Ishikawa (cell line): ENCODE measurements around the gene KLHL25.

Source experiments
- CEBPB ChIP-seq: IDR thresholded peaks from 2 replicates; pipeline ENCODE4 v1.6.1; 2012
- CREB1 ChIP-seq: IDR thresholded peaks from 2 replicates; pipeline ENCODE4 v1.6.1; 2012; ENCODE audit warnings: low read depth
- EGR1 ChIP-seq: IDR thresholded peaks from 2 replicates; pipeline ENCODE4 v1.6.1; 2012
- EP300 ChIP-seq: IDR thresholded peaks from 2 replicates; pipeline ENCODE4 v1.6.1; 2012; ENCODE audit warnings: borderline replicate concordance
- FOXM1 ChIP-seq: IDR thresholded peaks from 2 replicates; pipeline ENCODE4 v1.6.1; 2012; ENCODE audit warnings: low read depth, borderline replicate concordance
- MAX ChIP-seq: IDR thresholded peaks from 2 replicates; pipeline ENCODE4 v1.6.1; 2012
- NFIC ChIP-seq: IDR thresholded peaks from 2 replicates; pipeline ENCODE4 v1.6.1; 2012
- RAD21 ChIP-seq: IDR thresholded peaks from 2 replicates; pipeline ENCODE4 v1.6.1; 2012; ENCODE audit warnings: low read depth
- TAF1 ChIP-seq: IDR thresholded peaks from 2 replicates; pipeline ENCODE4 v1.6.1; 2012; ENCODE audit warnings: low read depth, mild to moderate bottlenecking
- TCF12 ChIP-seq: IDR thresholded peaks from 2 replicates; pipeline ENCODE4 v1.6.1; 2012; ENCODE audit warnings: low read depth
- TEAD4 ChIP-seq: IDR thresholded peaks from 2 replicates; pipeline ENCODE4 v1.6.1; 2012
- YY1 ChIP-seq: IDR thresholded peaks from 2 replicates; pipeline ENCODE4 v1.6.1; 2012; ENCODE audit warnings: low read depth
- ZBTB7A ChIP-seq: IDR thresholded peaks from 2 replicates; pipeline ENCODE4 v1.6.1; 2012; ENCODE audit warnings: low read depth
- TF ChIP-seq, protein P1 (sequence below): IDR thresholded peaks from 2 replicates; pipeline ENCODE4 v1.6.1; 2012
- TF ChIP-seq, protein P2 (sequence below): IDR thresholded peaks from 2 replicates; pipeline ENCODE4 v1.6.1; 2012; ENCODE audit warnings: low read depth, mild to moderate bottlenecking

Gene KLHL25

GRCh38 chr15:85749261-85750151 is 45.2 kb downstream of the KLHL25 start:
- TF ChIP-seq ZBTB7A (no peak), YY1 (no peak), EGR1 (no peak), NFIC (no peak)
- TF ChIP-seq, protein P1, sequence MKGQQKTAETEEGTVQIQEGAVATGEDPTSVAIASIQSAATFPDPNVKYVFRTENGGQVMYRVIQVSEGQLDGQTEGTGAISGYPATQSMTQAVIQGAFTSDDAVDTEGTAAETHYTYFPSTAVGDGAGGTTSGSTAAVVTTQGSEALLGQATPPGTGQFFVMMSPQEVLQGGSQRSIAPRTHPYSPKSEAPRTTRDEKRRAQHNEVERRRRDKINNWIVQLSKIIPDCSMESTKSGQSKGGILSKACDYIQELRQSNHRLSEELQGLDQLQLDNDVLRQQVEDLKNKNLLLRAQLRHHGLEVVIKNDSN = no peak

DNA sequence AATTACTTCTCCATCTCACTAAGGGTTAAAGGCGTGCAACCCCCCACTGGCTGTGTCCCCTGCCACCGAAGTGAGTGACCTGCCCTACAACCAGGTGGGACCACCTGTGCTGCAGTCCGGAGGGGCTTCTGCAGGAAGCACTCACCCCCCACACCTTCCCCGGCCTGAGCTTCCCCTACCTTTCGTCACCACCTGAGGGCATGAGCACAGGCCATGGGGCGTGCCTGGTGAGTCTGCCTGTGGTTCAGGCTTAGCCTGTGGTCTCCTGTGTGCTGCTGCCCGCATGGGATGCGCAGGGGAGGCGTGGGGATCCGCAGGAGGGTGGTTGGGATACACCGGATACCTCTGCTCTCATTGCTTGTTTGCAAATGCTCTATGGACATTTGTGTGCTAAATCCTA is 46.0 kb downstream of the KLHL25 start:
- no peak for TF ChIP-seq CEBPB
- TF ChIP-seq RAD21 = no peak
- TF ChIP-seq, protein P2, sequence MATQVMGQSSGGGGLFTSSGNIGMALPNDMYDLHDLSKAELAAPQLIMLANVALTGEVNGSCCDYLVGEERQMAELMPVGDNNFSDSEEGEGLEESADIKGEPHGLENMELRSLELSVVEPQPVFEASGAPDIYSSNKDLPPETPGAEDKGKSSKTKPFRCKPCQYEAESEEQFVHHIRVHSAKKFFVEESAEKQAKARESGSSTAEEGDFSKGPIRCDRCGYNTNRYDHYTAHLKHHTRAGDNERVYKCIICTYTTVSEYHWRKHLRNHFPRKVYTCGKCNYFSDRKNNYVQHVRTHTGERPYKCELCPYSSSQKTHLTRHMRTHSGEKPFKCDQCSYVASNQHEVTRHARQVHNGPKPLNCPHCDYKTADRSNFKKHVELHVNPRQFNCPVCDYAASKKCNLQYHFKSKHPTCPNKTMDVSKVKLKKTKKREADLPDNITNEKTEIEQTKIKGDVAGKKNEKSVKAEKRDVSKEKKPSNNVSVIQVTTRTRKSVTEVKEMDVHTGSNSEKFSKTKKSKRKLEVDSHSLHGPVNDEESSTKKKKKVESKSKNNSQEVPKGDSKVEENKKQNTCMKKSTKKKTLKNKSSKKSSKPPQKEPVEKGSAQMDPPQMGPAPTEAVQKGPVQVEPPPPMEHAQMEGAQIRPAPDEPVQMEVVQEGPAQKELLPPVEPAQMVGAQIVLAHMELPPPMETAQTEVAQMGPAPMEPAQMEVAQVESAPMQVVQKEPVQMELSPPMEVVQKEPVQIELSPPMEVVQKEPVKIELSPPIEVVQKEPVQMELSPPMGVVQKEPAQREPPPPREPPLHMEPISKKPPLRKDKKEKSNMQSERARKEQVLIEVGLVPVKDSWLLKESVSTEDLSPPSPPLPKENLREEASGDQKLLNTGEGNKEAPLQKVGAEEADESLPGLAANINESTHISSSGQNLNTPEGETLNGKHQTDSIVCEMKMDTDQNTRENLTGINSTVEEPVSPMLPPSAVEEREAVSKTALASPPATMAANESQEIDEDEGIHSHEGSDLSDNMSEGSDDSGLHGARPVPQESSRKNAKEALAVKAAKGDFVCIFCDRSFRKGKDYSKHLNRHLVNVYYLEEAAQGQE = no peak

- TF ChIP-seq EP300 (no peak), TEAD4 (no peak), RAD21 (no peak), FOXM1 (no peak)
- TF ChIP-seq, protein P1 = no peak
Observed at GRCh38 chr15:85748176-85748575, 46.5 kb downstream of the KLHL25 start.

DNA sequence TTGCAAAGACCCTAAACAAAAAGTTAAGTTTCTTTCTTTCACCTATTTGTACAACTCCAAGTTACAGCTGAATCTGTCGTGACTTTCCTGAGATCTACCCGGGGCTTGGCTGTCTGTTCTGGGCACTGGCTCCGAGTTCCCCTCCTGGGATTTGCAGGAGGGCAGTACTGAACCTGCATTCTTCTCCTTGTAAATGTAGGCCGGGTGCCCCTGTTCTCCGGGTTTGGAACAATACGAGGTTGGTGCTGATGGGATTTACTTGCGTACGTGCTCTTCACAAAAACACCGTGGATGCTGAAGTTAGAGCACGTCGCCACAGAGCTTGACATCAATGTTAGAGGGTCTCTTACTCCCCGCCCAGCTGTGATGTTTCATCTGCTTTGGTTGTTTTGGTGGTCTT is 48.1 kb downstream of the KLHL25 start:
- TF ChIP-seq CEBPB = no peak
- no peak for TF ChIP-seq FOXM1
- TF ChIP-seq EP300 = no peak
- TF ChIP-seq NFIC = no peak
- TF ChIP-seq TAF1 = no peak
- TF ChIP-seq, protein P1 = no peak
- no peak for TF ChIP-seq CREB1
- no peak for TF ChIP-seq YY1
- TF ChIP-seq MAX = no peak
- TF ChIP-seq RAD21 = no peak
- TF ChIP-seq ZBTB7A = no peak
- TF ChIP-seq TCF12 = no peak
- TF ChIP-seq, protein P2 = no peak
- no peak for TF ChIP-seq EGR1
- no peak for TF ChIP-seq TEAD4

- TF ChIP-seq MAX (no peak), EP300 (no peak), RAD21 (no peak), TEAD4 (no peak), ZBTB7A (no peak), CREB1 (no peak), TCF12 (no peak), FOXM1 (no peak), CEBPB (no peak), EGR1 (no peak), TAF1 (no peak), NFIC (no peak), YY1 (no peak)
- TF ChIP-seq, protein P1 = no peak
- TF ChIP-seq, protein P2 = no peak
Observed at GRCh38 chr15:85745525-85746150, 49.1 kb downstream of the KLHL25 start.
